Endothelial cell of umbilical vein (primary cell): ENCODE measurements around the gene PLPPR5. TPM values are rescaled to one million over a fixed set of nuclear protein-coding genes. Genes with fewer than 3 reads are reported as not detected.

Experiments
- BruUV-seq: library from RNA; stranded (reverse); fragments of 400-500 nt; replicated peaks from 2 replicates; lab custom pipeline; 2021; lab: Mats Ljungman, UMichigan
- CTCF ChIA-PET: fragments of 300-600, 350-600 bp; sonication (Branson Sonifier 250); formaldehyde crosslinking; loops from one replicate; lab custom pipeline; 2021; ENCODE audit warnings: antibody characterized with exemption, inconsistent platforms; lab: Charles Lee
- POLR2A ChIA-PET: fragments of 300-600, 350-600 bp; sonication (Branson Sonifier 250); formaldehyde crosslinking; loops from one replicate; lab custom pipeline; 2021; ENCODE audit warnings: antibody characterized with exemption, inconsistent platforms; lab: Charles Lee
- DNase-seq: peaks from one replicate; pipeline ENCODE4 v3.0.0-alpha.2; 2011; ENCODE audit warnings: low read depth, low spot score
- FAIRE-seq: peaks from 2 replicates; lab custom pipeline; 2011; peaks lifted over from hg19 to GRCh38; lab: Jason Lieb, UNC
- H2AFZ ChIP-seq: 2 replicates; pipeline ENCODE4 v1.6.0; 2012; ENCODE audit warnings: low read depth, low read length, control low read depth, inconsistent platforms
- H3K27ac ChIP-seq: 2 replicates; pipeline ENCODE4 v1.5.1; 2011; ENCODE audit warnings: low read depth, mild to moderate bottlenecking, control low read depth, low read length, moderate library complexity; ENCODE audit not compliant: insufficient read depth
- H3K27me3 ChIP-seq, 2 experiments: 2 replicates each; pipeline versions ENCODE4 v1.6.0 to v1.6.1; 2011; ENCODE audit warnings: low read length in 2 of 2, mixed read lengths in 1 of 2; ENCODE audit not compliant: control insufficient read depth in 2 of 2, insufficient read depth in 2 of 2
- H3K36me3 ChIP-seq, 2 experiments: 2 replicates in 1 of 2; 3 replicates in 1 of 2; pipeline ENCODE4 v1.5.1; 2011; ENCODE audit warnings: low read length in 2 of 2, mild to moderate bottlenecking in 1 of 2, moderate library complexity in 1 of 2; ENCODE audit not compliant: control insufficient read depth in 2 of 2, insufficient read depth in 2 of 2; ENCODE audit errors: extremely low read depth in 1 of 2
- H3K4me1 ChIP-seq: 3 replicates; pipeline ENCODE4 v1.5.1; 2011; ENCODE audit warnings: mild to moderate bottlenecking, low read length; ENCODE audit not compliant: control insufficient read depth, insufficient read depth; ENCODE audit errors: extremely low read depth
- H3K4me2 ChIP-seq: 2 replicates; pipeline ENCODE4 v1.6.1; 2011; ENCODE audit warnings: low read length, control low read depth, mixed read lengths; ENCODE audit not compliant: insufficient read depth
- H3K4me3 ChIP-seq, 3 experiments: fragments of 200-600 bp in 1 of 3; sonication (generic), shearing (Covaris generic) in 1 of 3; replicated peaks in 1 of 3; 2 replicates each; pipeline ENCODE4 v1.5.1; 2011 to 2016; ENCODE audit warnings: control low read depth in 3 of 3, low read length in 3 of 3, mild to moderate bottlenecking in 2 of 3, inconsistent platforms in 1 of 3, low read depth in 1 of 3, moderate library complexity in 1 of 3; ENCODE audit not compliant: insufficient read depth in 1 of 3
- H3K79me2 ChIP-seq: 2 replicates; pipeline ENCODE4 v1.6.0; 2012; ENCODE audit warnings: low read length, inconsistent platforms; ENCODE audit not compliant: control insufficient read depth, insufficient read depth
- H3K9ac ChIP-seq: replicated peaks from 2 replicates; pipeline ENCODE3; 2011; ENCODE audit warnings: low read length, control low read depth; ENCODE audit not compliant: insufficient read depth; ENCODE audit errors: extremely low read depth
- H3K9me1 ChIP-seq: replicated peaks from 3 replicates; pipeline ENCODE4 v1.6.0; 2011; ENCODE audit warnings: mild to moderate bottlenecking, low read length; ENCODE audit not compliant: control insufficient read depth, insufficient read depth; ENCODE audit errors: extremely low read depth
- H3K9me3 ChIP-seq: replicated peaks from 2 replicates; pipeline ENCODE4 v1.5.1; 2012; ENCODE audit warnings: low read length, inconsistent platforms; ENCODE audit not compliant: control insufficient read depth, insufficient read depth
- H4K20me1 ChIP-seq: replicated peaks from 2 replicates; pipeline ENCODE3; 2011; ENCODE audit warnings: mild to moderate bottlenecking, low read length; ENCODE audit not compliant: control insufficient read depth, insufficient read depth; ENCODE audit errors: extremely low read depth
- EZH2 ChIP-seq: IDR thresholded peaks from 2 replicates; pipeline ENCODE4 v1.6.1; 2012; ENCODE audit warnings: borderline replicate concordance, low read depth, mild to moderate bottlenecking, moderate library complexity, low read length, inconsistent platforms; ENCODE audit not compliant: severe bottlenecking
- FOS ChIP-seq: IDR thresholded peaks from 2 replicates; pipeline ENCODE4 v1.6.1; 2011; ENCODE audit warnings: mild to moderate bottlenecking, low read length, moderate library complexity, borderline replicate concordance; ENCODE audit not compliant: insufficient read depth
- GATA2 ChIP-seq: IDR thresholded peaks from 2 replicates; pipeline ENCODE4 v1.7.0; 2011; ENCODE audit warnings: low read depth, mild to moderate bottlenecking, moderate library complexity, mixed read lengths, low read length; ENCODE audit not compliant: insufficient read length, insufficient read depth
- JUN ChIP-seq: IDR thresholded peaks from 2 replicates; pipeline ENCODE4 v1.6.1; 2011; ENCODE audit warnings: borderline replicate concordance, low read depth; ENCODE audit not compliant: insufficient read length, insufficient read depth
- MYC ChIP-seq: IDR thresholded peaks from one replicate; pipeline ENCODE4 v1.6.1; 2011; ENCODE audit warnings: mild to moderate bottlenecking, low read depth, low read length
- POLR2A ChIP-seq: IDR thresholded peaks from 2 replicates; pipeline ENCODE4 v1.6.1; 2012; ENCODE audit warnings: low read depth, mild to moderate bottlenecking, control low read depth, low read length
- dilution Hi-C: fragments of 300-500 bp; cut with MboI; formaldehyde crosslinking; loops from one replicate; pipeline ENCODE4 v1.15.0; 2019; ENCODE audit warnings: low sequenced_read_pairs; ENCODE audit not compliant: extremely low pct_ligation_motif_present
- intact Hi-C: fragments of 100-400 bp; cut with micrococcal nuclease; formaldehyde crosslinking; loops from one replicate; pipeline ENCODE4 v1.10.0; 2022
- polyA plus RNA-seq, 4 experiments: library from polyadenylated mRNA; depleted of rRNA in 3 of 4; stranded (reverse) in 3 of 4; unstranded in 1 of 4; fragments of >200 nt; gene quantifications; 2 replicates each; pipeline versions ENCODE4 v1.2.1 to v1.2.3, GENCODE V29; 2011 to 2012; ENCODE audit warnings: missing spikeins in 1 of 4
- total RNA-seq: library from RNA; stranded (reverse); gene quantifications from 2 replicates; pipeline ENCODE4 v1.2.3, GENCODE V29; 2021
- TF ChIP-seq, protein P1 (sequence below), 2 donors: IDR thresholded peaks; 1 replicate in 1 of 2; 2 replicates in 1 of 2; pipeline ENCODE4 v1.5.1; 2011; ENCODE audit warnings: low read length in 2 of 2, mild to moderate bottlenecking in 2 of 2, moderate library complexity in 2 of 2, control low read depth in 1 of 2, inconsistent platforms in 1 of 2, low read depth in 1 of 2; ENCODE audit not compliant: insufficient read depth in 1 of 2; ENCODE audit errors: extremely low read depth in 1 of 2
- TF ChIP-seq, protein P2 (sequence below): IDR thresholded peaks from 2 replicates; pipeline ENCODE4 v1.6.1; 2011; ENCODE audit not compliant: insufficient read depth, insufficient read length

Gene PLPPR5
- total and polyA plus RNA-seq, 2 donors (not counting 3 experiments of a cell fraction or from before 2014, with no cell fraction given): not detected

DNA sequence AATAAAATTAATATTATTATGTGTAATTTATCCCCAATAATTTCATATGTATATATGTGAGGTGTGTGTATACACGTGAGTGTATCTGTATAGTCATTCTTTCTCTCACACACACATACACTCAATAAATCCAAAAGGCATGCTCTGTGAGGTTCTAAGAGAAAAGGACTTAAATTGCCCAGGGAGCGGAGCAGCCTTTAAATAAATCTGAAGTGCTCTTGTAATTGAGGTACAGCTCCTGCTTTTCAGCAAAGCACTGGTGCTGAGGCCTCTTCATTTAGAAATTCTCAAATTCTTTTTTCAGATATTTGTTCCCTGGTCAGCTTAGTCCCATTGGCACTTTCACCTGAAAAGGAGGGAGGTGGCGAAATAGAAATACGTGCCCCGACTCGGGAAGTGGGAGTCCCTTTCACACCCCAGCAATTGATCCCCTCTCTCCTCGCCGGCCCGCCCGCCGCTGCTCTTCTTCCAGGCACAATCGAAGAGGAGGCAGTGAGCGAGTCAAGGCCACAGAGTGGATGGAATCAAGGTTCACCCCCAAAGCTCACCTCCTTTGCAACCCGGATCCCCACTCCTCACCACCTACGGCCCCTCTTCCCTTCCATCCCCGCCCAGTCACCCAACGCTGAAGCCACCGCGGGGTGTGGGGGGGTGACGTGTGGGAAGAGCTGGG, 944 bp downstream of the PLPPR5 start:
- H3K4me1 ChIP-seq: peaks cover 6% of the 10 kb centered on the region
- H3K4me2 ChIP-seq: no peak overlapping the region
- H3K9ac ChIP-seq: no peak overlapping the region
- H3K79me2 ChIP-seq: no peaks in the 10 kb centered on the region
- TF ChIP-seq EZH2 (peak; percentile 76), JUN (no peak), FOS (no peak), MYC (no peak), POLR2A (no peak), GATA2 (no peak)
- TF ChIP-seq, protein P1, sequence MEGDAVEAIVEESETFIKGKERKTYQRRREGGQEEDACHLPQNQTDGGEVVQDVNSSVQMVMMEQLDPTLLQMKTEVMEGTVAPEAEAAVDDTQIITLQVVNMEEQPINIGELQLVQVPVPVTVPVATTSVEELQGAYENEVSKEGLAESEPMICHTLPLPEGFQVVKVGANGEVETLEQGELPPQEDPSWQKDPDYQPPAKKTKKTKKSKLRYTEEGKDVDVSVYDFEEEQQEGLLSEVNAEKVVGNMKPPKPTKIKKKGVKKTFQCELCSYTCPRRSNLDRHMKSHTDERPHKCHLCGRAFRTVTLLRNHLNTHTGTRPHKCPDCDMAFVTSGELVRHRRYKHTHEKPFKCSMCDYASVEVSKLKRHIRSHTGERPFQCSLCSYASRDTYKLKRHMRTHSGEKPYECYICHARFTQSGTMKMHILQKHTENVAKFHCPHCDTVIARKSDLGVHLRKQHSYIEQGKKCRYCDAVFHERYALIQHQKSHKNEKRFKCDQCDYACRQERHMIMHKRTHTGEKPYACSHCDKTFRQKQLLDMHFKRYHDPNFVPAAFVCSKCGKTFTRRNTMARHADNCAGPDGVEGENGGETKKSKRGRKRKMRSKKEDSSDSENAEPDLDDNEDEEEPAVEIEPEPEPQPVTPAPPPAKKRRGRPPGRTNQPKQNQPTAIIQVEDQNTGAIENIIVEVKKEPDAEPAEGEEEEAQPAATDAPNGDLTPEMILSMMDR (IDR thresholded peaks at IDR 0.05; ENCODE audit: extremely low read depth in 1 of 2, insufficient read depth in 1 of 2, low read depth in 1 of 2, low read length in 2 of 2): no peak
- TF ChIP-seq, protein P2, sequence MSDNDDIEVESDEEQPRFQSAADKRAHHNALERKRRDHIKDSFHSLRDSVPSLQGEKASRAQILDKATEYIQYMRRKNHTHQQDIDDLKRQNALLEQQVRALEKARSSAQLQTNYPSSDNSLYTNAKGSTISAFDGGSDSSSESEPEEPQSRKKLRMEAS: no peak
- H2AFZ ChIP-seq: no peak overlapping the region
- no peak overlapping the region for H3K4me3 ChIP-seq
- CTCF ChIA-PET: interaction anchor here (1.4 to 1.8 kb wide), 2 partner anchors 12 to 210 kb away, joined by 4 to 6 read pairs; no protein-coding TSS in a partner anchor
- H3K9me3 ChIP-seq: no peaks in the 10 kb centered on the region
- no TSS peak for BruUV-seq
- H3K9me1 ChIP-seq: no peaks in the 10 kb centered on the region
- DNase-seq: no peak
- POLR2A ChIA-PET: no interaction called here
- intact Hi-C loops (no loop called here), dilution Hi-C loops (no loop called here)
- H3K27me3 ChIP-seq: peaks cover 45 to 81% of the 10 kb centered on the region in 2 experiments
- H3K36me3 ChIP-seq: no peaks in the 10 kb centered on the region
- no peak overlapping the region for H3K27ac ChIP-seq
- FAIRE-seq: no peak
- H4K20me1 ChIP-seq: no peaks in the 10 kb centered on the region
